NCI-H1048 (cell line): ENCODE results near the gene MED28.
"Not testable (repeated sequence)": the region's sequence is repeated elsewhere in the genome, so short reads cannot be mapped to it uniquely, and the experiment has no call there.

Experiments used
- DNase-seq: peaks from one replicate; lab custom pipeline; 2025; lab: John Stamatoyannopoulos, UW

The MED28 gene

DNA sequence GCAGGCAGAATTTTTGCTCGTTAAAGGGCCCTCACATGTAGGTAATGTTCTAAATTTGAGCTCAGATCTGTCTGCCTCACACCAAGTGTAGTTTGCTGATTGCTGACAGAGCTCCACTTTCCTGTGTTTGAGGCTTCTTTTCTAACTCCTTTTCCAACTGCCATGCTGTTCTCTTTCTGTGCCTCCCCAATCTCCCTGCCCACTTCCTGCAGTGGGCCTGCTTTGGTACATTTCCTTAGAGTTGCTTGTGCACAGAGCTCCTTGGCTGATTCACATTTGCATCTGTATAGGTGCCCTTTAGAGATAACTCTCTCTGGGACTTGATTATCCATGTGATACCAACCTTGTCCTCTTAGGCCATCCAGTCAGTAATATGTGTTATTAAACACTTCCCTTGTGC is 4.5 kb downstream of the MED28 start:
- DNase-seq, result no peak

GRCh38 chr4:17619416-17620105 is 5.1 kb downstream of the MED28 start:
- DNase-seq, result no peak

DNA sequence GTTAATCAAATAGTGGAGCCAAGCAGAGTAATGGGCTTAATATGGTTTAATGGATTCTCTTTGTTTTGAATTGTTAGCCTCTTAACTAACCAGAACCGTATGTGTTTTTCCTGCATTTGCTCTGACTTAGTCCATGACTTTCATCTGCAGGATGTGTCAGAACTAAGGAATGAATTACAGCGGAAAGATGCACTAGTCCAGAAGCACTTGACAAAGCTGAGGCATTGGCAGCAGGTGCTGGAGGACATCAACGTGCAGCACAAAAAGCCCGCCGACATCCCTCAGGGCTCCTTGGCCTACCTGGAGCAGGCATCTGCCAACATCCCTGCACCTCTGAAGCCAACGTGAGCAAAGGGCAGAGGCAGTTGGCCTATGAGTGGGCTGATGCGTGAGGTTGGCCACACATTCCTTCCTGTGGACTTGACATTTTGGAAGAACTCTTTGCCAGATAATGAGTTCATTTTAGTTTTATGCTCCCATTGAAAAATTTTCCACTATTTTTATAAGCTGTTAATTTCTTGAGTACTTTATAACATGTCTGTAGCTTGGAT is 9.1 kb downstream of the MED28 start:
- DNase-seq, result no peak

DNA sequence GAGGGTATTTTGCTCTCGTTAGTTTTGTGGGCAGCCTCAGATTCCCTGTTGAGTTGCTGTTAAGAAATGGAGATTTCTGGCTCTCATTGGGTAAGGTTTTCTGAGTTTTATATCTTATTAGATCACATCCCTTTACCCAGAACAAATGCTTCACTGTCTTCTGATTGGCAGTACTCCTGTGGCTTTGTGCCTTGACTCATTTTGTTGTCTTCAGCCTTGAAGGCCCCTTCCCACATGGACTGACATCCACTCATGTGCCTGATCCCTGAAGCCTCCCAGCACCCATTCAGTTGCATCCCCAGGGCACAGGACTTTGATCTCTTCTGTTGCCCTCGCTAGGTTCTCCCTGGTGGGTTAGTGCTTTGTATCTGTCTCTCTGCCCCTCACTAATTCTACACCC is 10.4 kb downstream of the MED28 start:
- DNase-seq, result no peak

DNA sequence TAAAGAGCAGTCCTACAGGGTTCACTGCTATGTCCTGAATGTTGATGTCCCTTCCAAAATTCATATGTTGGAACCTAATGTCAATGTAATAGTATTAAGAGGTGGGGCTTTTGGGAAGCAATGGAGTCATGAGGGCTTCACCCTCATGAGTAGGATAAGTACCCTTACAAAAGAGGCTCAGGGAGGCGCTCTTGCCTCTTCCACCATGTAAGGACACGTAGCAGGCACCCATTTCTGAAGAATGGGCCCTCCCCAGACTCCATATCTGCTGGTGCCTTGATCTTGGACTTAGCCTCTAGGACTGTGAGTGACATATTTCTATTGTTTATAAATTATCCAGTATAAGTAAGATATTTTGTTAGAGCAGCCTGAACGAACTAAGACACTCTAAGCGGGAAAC is 15.8 kb downstream of the MED28 start:
- no peak for DNase-seq

DNA sequence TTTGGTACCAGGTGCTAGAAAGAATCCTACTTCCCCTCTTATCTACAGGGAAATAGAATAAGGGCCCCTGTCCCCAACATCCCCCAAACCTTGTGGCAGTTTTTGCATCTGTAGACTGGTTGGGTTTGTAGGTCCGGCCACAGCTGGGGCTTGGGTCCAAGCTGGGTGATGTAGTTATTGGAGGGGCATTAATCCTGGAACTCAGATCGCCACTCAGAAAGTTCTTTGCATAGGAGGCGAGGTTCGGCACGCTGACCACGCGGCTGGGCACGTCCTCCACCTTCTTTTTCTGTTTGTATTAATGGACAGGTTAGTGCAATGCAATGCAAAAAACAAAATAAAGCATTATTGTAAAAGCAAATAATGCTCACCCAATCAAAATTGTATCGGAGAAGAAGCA is 19.2 kb downstream of the MED28 start:
- DNase-seq, result no peak

DNA sequence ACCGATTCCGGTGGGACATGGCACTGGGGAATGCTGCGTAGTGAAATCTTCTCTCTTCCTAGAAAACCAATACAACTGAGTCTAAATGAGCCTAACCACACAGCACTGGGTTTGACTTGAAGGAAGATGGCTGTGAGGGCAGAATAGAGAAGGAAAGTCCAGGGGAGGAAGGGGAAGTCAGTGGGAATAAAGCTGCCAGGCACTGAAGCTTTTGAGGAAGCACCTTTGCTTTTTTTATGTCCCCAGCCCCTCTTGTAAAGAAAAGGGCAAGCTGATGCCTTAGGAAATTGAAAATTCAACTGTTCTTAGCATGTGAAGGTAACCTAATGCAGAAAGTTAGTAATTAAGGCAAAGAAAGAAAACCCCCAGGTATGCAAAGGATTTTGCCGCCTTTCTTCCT is 20.6 kb downstream of the MED28 start:
- no peak for DNase-seq

DNA sequence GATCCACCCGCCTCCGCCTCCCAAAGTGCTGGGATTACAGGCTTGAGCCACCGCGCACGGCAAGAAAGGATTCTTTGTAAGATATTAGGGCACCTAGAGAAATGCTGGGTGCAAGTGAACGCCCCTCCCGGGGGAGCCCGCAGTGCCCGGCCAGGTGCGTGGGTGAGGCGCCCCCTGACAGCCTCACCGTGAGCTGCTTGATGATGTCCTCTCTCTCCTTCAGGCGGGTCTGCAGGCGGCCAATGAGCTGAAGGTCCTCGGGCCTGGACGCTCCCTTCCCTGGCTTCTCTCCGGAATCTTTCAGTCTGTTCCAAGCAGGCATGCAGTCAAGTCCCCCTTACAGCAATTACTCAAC is 21.9 kb downstream of the MED28 start:
- no peak for DNase-seq

DNA sequence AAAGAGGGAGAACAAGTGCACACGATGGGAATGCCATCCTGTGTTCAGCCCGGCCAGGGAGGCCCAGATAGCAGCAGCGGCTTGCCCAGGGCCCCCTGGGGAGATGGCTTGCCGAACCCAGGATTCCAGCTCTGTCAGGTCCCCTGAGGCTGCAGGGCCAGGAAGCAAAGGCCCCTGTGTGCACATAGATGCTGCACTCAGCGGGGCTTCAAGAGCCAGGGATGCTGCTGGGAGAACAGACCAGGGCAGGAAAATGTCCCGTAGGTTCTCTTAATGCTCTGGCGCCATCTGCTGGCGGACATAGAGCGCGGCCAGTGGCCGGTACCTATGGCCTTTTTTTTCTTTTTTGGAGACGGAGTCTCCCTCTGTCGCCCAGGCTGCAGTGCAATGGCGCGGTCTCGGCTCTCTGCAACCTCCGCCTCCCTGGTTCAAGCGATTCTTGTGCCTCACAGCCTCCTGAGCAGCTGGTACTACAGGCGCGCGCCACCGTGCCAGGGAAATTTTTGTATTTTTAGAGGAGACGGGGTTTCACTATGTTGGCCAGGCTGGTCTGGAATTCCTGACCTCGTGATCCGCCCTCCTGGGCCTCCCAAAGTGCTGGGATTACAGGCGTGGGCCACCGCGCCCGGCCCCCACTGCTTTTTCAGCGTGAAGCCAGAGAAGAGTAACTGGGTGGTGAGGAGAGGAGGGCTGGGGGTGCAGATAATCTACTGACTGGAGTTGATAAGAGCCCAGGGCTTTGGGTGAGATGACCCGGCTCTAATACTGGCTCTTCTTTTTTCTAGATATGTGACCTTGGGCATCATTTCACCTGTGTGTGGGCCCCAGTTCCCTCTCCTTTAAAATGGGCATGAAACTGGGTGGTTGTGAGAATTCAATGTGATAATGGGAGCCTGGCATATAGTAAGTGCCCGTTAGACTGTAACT is 22.5 kb downstream of the MED28 start:
- peak; percentile 53 for DNase-seq

DNA sequence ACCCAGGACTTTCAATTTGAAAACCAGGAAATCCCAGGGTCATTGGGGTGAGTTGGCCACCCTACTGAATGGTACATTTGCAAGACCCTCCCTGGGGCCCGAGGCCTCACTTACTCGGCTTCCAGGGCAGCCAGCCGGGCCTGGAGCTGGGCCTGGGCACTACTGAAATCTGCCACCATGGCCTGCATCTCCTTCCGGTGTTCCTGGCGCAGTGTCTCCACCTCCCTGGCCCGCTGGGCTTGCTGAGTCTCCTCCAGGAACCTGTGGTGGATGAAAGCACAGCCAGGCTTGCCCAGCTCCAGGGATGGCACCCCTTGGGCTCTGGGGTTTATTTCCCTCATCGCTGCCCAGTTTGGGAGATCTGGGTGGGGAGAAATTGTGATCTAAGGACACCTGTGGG is 24.7 kb downstream of the MED28 start:
- DNase-seq, result no peak

DNA sequence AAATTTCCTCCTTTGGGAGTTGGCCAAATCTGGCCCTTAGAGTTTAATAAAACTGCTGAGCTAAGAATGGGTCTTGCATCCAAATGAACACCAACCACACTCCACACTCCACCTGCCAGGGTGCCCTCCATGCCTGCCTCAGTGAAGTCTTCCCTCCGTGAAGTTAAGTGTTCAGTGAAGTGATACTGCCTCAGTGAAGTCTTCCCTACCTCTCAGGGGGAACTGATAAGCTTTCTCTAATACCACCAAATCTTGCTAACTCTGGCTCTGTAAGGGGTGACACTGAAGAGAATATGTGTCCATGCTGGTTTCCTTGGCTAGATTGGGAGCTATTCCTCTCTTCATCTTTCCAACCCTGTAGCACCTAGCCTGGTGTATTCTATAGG is 27.9 kb downstream of the MED28 start:
- no peak for DNase-seq

GRCh38 chr4:17646693-17647092 is 32.3 kb downstream of the MED28 start:
- DNase-seq, result no peak

DNA sequence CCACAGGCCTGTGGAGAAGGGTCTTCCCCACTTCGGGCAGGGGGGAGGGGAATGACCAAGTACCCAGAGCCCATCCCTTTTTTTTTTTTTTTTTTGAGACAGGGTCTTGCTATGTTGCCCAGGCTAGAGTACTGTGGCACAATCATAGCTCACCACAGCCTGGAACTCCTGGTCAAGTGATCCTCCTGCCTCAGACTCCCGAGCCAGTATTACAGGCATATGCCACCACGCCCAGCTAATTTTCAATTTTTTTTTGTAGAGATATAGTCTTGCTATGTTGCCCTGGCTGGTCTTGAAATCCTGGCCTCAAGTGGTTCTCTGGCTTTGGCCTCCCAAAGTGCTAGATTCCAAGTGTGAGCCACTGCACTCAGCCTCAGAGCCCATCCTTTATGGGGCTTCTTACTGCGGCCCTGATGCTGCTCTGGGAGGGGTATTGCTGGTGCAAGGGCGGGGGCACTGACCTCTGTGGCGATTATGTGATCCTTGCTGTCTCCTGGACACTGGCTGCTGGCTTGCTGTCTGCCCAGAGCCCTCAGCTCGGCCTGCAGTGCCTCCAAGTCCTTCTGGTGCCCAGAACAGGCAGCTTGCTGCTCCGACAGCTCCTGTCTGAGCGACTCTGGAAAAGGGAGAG is 32.9 kb downstream of the MED28 start:
- no peak for DNase-seq

- no peak for DNase-seq
Observed at GRCh38 chr4:17647927-17648326, 33.5 kb downstream of the MED28 start.

- no peak for DNase-seq
Observed at GRCh38 chr4:17650406-17650805, 36.0 kb downstream of the MED28 start.

DNA sequence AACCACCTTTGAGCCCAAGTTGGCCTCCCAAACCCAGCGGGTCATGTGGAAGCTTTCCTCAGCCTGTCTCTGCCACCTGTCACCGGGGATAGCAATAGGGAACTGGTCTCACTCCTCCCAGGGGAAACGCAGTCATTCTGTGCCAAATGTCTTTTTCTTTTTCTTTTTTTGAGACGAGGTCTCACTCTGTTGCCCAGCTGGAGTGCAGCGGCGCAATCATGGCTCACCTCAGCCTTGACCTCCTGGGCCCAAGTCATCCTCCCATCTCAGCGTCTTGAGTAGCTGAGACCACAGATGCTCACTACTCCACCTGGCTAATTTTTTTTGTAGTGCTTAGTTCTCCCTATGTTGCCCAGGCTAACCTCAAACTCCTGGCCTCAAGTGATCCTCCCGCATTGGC is 40.3 kb downstream of the MED28 start:
- no peak for DNase-seq

- no peak for DNase-seq
Observed at GRCh38 chr4:17657090-17657489, 42.6 kb downstream of the MED28 start.

GRCh38 chr4:17657849-17658248 is 43.4 kb downstream of the MED28 start:
- DNase-seq, result no peak

GRCh38 chr4:17659196-17659595 is 44.8 kb downstream of the MED28 start:
- DNase-seq, result not testable (repeated sequence)

GRCh38 chr4:17662694-17663093 is 48.3 kb downstream of the MED28 start:
- no peak for DNase-seq

- no peak for DNase-seq
Observed at GRCh38 chr4:17664755-17665154, 50.3 kb downstream of the MED28 start.

- no peak for DNase-seq
Observed at GRCh38 chr4:17665346-17665745, 50.9 kb downstream of the MED28 start.

- no peak for DNase-seq
Observed at GRCh38 chr4:17665852-17666251, 51.4 kb downstream of the MED28 start.
